Activated CD4-positive, alpha-beta T cell treated with anti-CD3 and anti-CD28 coated beads for 4 hours (primary cell): Measurements from ENCODE around the gene TTC27.
"Not testable (repeated sequence)": the region's sequence is repeated elsewhere in the genome, so short reads cannot be mapped to it uniquely, and the experiment has no call there.

Source experiments
- DNase-seq, 2 donors: peaks; one replicate each; pipeline ENCODE4 v3.0.0-alpha.2; 2020

Gene TTC27

GRCh38 chr2:32627814-32628579 lies at the start of gene TTC27:
TSS of gene TTC27 (plus strand) at chr2:32628050. CDS start at chr2:32628293, 243 bp downstream.
- peak; percentile 94 to 96 for DNase-seq

GRCh38 chr2:32591669-32592463 lies 36.0 kb upstream of the TTC27 start:
- DNase-seq, result no peak

- DNase-seq, result no peak
Observed at GRCh38 chr2:32594573-32594972, 33.3 kb upstream of the TTC27 start.

GRCh38 chr2:32611366-32611765 lies 16.5 kb upstream of the TTC27 start:
- no peak for DNase-seq

- no peak for DNase-seq
Observed at GRCh38 chr2:32611771-32612170, 16.1 kb upstream of the TTC27 start.

GRCh38 chr2:32614084-32614483 lies 13.8 kb upstream of the TTC27 start:
- no peak for DNase-seq

- no peak for DNase-seq
Observed at GRCh38 chr2:32617599-32618189, 10.2 kb upstream of the TTC27 start.

- no peak for DNase-seq
Observed at GRCh38 chr2:32622570-32623310, 5.1 kb upstream of the TTC27 start.

GRCh38 chr2:32623311-32623706 lies 4.5 kb upstream of the TTC27 start:
- DNase-seq, result no peak

GRCh38 chr2:32624812-32625211 lies 3.0 kb upstream of the TTC27 start:
- DNase-seq, result no peak

GRCh38 chr2:32626639-32627221 lies 1.1 kb upstream of the TTC27 start:
- DNase-seq, result no peak

GRCh38 chr2:32627441-32627813 lies 423 bp upstream of the TTC27 start:
- no peak for DNase-seq

GRCh38 chr2:32632089-32632488 lies 4.2 kb downstream of the TTC27 start:
- no peak for DNase-seq

GRCh38 chr2:32633040-32633439 lies 5.2 kb downstream of the TTC27 start:
- DNase-seq, result no peak

- not testable (repeated sequence) for DNase-seq
Observed at GRCh38 chr2:32638548-32638947, 10.7 kb downstream of the TTC27 start.

- no peak for DNase-seq
Observed at GRCh38 chr2:32641180-32641579, 13.3 kb downstream of the TTC27 start.

GRCh38 chr2:32647180-32647651 lies 19.4 kb downstream of the TTC27 start:
- no peak for DNase-seq

- DNase-seq, result no peak
Observed at GRCh38 chr2:32652555-32653209, 24.8 kb downstream of the TTC27 start.

GRCh38 chr2:32656069-32656468 lies 28.2 kb downstream of the TTC27 start:
- no peak for DNase-seq

- DNase-seq, result no peak
Observed at GRCh38 chr2:32663864-32664263, 36.0 kb downstream of the TTC27 start.

- no peak for DNase-seq
Observed at GRCh38 chr2:32666704-32667103, 38.9 kb downstream of the TTC27 start.

GRCh38 chr2:32668254-32668653 lies 40.4 kb downstream of the TTC27 start:
- no peak for DNase-seq
